Activated CD8-positive, alpha-beta memory T cell treated with anti-CD3 and anti-CD28 coated beads for 1 hour (primary cell): ENCODE data around the gene NEK4.
"Not testable (repeated sequence)": the region's sequence is repeated elsewhere in the genome, so short reads cannot be mapped to it uniquely, and the experiment has no call there.

Experiments
- DNase-seq, 2 donors: peaks; one replicate each; pipeline ENCODE4 v3.0.0-alpha.2; 2020; ENCODE audit warnings: low read depth in 1 of 2; ENCODE audit errors: extremely low read depth in 1 of 2

The NEK4 gene

DNA sequence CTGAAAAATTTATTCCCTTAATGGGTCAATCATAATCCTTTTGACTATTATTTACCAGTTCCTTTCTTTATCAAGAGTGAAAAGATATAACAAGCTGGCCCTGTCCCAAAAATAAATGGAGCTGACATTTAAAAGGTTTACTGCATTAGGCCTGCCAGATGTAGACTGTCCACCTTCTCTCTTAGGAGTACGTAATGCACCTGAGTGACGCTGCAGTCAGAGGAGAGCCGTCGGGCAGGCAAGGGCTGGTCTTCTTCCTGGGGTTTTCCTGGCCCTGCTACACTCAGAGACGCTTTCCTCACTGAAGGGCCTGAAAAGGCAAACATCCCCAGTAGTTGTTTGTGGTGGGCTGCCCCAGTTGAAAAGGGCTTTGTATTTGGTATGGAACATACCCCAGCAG is 27.6 kb downstream of the NEK4 start:
- no peak for DNase-seq

GRCh38 chr3:52742418-52743041 is 28.2 kb downstream of the NEK4 start:
- DNase-seq, result no peak

DNA sequence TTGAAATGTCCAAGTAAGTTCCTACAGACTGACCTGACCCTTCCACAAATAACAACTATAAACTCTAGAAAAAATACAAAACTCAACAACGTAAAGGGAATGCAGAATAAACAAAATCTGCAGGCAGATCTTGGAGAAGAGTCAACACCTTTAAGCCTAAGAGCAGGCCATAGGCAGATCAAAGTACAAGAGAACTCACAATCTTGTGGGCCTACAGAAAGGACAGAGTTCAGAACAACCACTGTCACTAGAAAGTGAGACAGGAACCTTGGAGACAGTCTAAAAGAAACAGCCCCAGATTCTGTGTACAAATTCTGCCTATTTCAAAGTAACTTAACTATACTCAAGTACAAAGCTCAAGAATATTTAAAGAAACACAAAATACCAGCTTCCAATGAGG is 31.0 kb downstream of the NEK4 start:
- DNase-seq, result no peak

DNA sequence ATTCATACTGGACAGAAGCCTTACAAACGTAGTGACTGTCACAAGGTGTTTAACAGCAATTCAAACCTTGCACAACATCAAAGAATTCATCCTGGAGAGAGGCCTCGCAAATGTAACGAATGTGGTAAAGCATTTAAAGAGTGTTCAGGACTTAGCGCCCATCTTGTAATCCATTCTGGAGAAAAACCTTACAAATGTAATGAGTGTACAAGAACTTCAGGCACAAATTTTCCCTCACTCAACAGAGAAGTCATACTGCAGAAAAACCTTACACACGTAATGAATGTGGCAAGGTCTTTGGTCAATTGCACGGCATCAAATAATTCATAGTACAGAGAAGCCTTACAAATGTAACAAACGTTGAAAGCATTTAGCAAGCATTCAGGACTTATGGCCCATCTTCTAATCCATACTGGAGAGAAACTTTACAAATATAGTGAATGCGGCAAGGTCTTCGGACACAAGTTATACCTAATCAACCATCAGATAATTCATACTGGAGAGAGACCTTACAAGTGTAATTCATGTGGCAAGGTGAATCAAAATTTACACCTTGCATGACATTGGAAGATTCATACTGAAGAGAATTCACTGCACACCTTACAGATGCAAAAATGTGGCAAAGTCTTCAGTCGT is 37.4 kb downstream of the NEK4 start:
- no peak for DNase-seq

DNA sequence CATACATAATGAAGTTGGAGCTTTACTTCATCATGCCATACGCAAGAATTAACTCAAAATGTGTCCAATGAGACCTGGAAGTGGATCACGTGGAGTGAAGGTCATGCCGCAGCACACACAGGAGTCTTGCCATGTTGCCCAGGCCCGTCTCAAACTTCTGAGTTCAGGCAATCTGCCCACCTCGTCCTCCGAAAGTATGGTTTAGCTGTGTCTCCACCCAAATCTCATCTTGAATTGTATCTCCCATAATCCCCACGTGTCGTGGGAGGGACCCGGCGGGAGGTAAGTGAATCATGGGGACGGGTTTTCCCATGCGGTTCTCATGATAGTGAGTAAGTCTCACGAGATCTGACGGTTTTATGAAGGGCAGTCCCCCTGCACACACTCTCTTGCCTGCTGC is 39.1 kb downstream of the NEK4 start:
- no peak for DNase-seq

GRCh38 chr3:52730681-52731080 is 40.1 kb downstream of the NEK4 start:
- no peak for DNase-seq

DNA sequence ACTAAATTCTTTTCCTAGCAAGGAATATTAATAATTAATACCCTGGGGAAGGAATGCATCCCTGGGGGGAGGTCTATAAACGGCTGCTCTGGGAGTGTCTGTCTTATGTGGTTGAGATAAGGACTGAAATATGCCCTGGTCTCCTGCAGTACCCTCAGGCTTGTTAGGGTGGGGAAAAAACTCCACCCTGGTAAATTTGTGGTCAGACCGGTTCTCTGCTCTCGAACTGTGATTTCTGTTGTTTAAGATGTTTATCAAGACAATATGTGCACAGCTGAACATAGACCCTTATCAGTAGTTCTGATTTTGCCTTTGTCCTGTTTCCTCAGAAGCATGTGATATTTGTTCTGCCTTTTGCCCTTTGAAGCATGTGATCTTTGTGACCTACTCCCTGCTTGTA is 42.0 kb downstream of the NEK4 start:
- not testable (repeated sequence) for DNase-seq

DNA sequence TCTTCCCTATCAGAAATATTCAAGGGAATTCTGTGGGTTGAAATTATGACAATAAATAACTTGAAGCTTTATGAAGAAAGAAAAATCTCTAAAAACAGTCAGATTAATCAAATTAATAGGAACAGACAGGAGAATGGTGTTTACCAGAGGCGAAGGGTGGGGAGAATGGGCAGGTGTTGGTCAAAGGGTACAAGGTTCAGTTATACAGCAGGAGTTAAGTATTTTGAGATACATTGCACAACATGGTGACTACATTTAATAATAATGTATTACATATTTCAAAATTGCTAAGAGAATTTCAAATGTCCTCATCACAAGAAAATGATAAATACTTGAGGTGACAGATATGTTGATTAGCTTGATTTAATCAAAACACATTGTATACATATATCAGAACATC is 46.2 kb downstream of the NEK4 start:
- no peak for DNase-seq

DNA sequence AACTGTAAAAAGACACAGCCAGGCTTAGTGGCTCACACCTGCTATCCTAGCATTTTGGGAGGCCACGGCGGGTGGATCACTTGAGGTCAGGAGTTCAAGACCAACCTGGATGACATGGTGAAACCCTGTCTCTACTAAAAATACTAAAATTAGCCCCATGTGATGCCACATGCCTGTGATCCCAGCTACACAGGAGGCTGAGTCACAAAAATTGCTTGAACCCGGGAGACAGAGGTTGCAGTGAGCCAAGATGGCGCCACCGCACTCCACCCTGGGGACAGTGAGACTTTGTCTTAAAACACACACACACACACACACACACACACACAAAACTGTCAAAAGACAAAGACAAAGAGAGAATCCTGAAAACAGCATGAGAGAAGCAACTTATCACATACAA is 46.8 kb downstream of the NEK4 start:
- DNase-seq, result no peak

- no peak for DNase-seq
These were observed 48.2 kb downstream of the NEK4 start for GRCh38 chr3:52722491-52722890.

GRCh38 chr3:52721730-52722008 is 49.1 kb downstream of the NEK4 start:
- no peak for DNase-seq

- DNase-seq, result no peak
These were observed 49.6 kb downstream of the NEK4 start for GRCh38 chr3:52721002-52721729.

DNA sequence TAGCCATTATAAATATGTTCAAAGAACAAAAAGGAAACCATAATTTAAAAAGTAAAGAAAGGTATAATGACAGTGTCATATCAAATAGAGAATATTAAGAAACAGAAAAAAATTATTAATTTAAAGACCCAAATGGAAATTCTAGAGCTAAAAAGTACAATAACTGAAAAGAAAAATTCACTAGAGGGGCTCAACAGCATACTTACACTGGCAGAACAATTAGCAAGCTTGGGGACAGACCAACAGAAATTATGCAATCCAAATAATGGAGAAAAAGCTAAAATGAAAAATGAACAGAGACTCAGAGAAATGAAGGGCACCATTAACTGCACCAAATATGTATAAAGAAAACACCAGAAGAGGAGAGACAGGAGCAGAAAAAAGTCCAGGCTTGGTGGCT is 51.1 kb downstream of the NEK4 start:
- DNase-seq, result no peak

- DNase-seq, result no peak
These were observed 54.9 kb downstream of the NEK4 start for GRCh38 chr3:52715714-52716305.

DNA sequence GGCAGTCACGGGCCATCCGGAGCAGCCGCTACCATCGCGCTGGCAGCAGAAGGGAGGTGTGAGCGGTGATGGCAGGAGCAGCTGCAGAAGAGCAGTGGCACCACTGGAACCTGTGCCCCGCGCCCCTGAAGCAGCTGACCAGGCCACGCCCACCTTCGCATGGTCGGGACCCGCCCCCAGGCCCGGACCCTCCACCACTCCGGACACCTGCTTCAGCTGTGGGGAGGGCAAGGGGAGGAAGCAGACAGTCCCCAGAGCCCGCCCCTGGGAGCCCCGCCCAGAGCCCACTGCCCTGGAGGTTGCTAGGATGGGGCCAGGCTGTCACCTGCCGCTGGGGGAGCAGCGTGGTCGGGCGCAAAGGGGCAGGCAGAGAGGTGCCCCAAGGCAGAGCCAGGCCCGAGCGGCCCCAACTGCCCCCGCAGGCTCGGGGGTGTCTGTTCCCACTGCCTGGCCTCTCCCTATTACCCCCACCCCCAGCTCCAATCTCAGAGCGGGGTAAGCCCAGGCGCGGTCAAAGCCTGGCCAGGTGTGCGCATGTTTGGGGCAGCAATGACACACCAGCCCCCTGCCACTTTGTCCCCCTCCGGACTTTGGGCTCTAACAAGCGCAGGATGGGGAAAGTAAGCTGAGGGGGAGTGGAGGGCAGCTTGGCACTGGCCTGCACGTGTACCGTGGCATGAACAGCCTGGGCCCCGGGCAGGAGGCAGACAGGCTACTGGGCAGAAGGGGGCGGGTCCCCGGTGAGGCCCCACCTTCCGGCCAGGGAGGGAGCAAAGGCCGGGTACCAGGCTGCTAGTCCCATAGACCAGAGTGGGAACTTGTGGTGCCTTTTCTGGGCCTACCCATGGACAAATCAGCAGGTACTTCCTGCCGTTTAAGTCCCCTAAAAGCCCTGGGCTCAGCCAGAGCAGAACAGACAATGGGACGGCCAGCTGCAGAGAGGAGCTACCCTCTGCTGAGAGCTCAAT is 56.1 kb downstream of the NEK4 start:
- no peak for DNase-seq

DNA sequence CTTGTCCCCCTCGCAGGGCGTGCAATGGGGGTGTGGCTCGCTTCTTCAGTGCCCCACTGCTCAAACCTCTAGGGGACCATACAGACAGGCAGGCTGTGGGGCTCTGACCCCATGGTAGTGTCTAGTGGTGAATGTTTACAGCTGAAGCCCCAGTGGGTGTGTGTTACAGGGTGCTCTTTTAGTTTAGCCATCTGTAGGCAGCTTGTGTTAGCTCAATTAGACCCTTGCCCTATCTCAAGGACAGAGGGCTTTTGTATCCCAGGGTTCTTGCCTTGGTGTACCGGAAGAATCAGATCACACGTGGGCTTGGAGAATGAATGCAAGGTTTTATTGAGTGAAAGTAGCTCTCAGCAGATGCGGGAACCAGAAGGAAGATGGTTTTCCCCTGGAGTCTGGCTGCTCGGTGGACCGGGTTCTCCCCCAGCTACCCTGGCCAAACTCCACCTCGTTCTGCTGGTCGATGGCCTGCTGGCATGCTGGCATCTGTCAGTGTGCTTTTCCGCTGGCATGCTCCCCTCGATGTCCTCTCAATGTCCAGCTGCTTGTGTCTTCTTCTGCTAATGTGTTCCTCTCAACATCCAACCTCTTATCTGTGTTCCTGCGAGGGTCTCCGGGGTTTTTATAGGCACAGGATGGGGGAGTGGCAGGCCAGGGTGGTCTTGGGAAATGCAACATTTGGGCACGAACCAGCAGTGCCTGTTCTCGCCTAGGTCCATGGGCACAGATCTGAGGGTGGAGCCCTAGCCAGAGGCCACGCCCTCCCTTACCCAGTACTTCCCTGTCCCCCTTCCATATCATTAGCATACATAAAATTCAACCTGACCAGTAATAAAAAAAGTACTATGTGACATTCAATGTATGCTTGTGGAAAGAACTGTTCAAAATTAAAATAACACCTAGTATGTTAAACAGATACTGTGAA is 58.2 kb downstream of the NEK4 start:
- no peak for DNase-seq

- DNase-seq, result no peak
These were observed 60.2 kb downstream of the NEK4 start for GRCh38 chr3:52710512-52710911.

DNA sequence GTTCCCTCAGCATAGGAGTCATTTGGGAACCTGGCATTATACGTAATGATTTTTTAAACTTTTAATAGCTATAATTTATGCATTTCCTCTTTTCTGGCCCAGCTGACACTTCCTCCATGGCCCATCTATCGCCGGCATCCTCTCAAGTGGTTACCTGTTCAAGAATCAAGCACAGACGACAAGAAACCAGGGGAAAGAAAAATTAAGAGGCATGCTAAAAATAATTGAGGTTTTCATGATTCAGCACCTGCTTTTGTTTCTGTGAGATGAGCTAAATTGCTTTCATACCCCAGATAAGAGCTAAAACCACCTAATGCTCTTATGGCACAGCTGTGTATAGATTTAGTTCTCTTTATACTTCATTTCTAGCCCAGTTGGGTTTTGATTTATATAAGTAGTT is 63.2 kb downstream of the NEK4 start:
- no peak for DNase-seq

- DNase-seq, result peak; percentile 50 to 78
These were observed 64.8 kb downstream of the NEK4 start, which contains the start of the genes GLT8D1 and SPCS1 for GRCh38 chr3:52705688-52706686. Gene GLT8D1 (minus strand): TSS chr3:52705791. CDS start chr3:52700460, 5,331 bp downstream. Gene SPCS1 (plus strand): TSS chr3:52706106. CDS start chr3:52706247, 141 bp downstream.
